A549 (cell line): Measurements from ENCODE around the gene IFT43. TPM values are rescaled to one million over a fixed set of nuclear protein-coding genes. Genes with fewer than 3 reads are reported as not detected.

ENCODE experiments used
- ATAC-seq, 2 experiments: fragments of 200-7000 bp in 1 of 2; fragments of >200 bp in 1 of 2; cut with Nextera tagmentation in 1 of 2; cut with Tn5 transposase in 1 of 2; 3 replicates each; pipeline versions ENCODE4 v1.8.0 to v1.9.1; 2018 to 2020; ENCODE audit warnings: mild to moderate bottlenecking in 1 of 2, moderate library complexity in 1 of 2
- CTCF ChIA-PET: fragments of 300-600 bp; sonication (Branson Sonifier 250); formaldehyde crosslinking; extraction: SDS; loops from one replicate; lab custom pipeline; 2021; ENCODE audit warnings: antibody characterized with exemption, inconsistent platforms; lab: Yijun Ruan, JAX
- POLR2A ChIA-PET: fragments of 350-600 bp; formaldehyde crosslinking; extraction: SDS; loops from one replicate; lab custom pipeline; 2021; ENCODE audit warnings: antibody characterized with exemption, inconsistent platforms; lab: Yijun Ruan, JAX
- DNase-seq, 2 experiments: peaks; one replicate each; pipeline versions ENCODE4 v3.0.0 to v3.0.0-alpha.2; 2011 to 2016; ENCODE audit warnings: low read depth in 1 of 2, low spot score in 1 of 2
- FAIRE-seq: peaks from 2 replicates; lab custom pipeline; 2011; peaks lifted over from hg19 to GRCh38; lab: Jason Lieb, UNC
- H3K27ac ChIP-seq, 2 experiments: fragments of >200 bp; sonication (Bioruptor Twin); formaldehyde crosslinking; 3 replicates each; pipeline ENCODE4 v1.5.1; 2016 to 2017
- H3K4me1 ChIP-seq: fragments of >200 bp; sonication (Bioruptor Twin); formaldehyde crosslinking; 3 replicates; pipeline ENCODE4 v1.6.1; 2016
- H3K4me2 ChIP-seq: fragments of >200 bp; sonication (Bioruptor Twin); formaldehyde crosslinking; 3 replicates; pipeline ENCODE4 v1.6.1; 2016
- H3K4me3 ChIP-seq: fragments of >200 bp; sonication (Bioruptor Twin); formaldehyde crosslinking; 3 replicates; pipeline ENCODE4 v1.5.1; 2016
- H3K9me3 ChIP-seq: fragments of >200 bp; sonication (Bioruptor Twin); formaldehyde crosslinking; 3 replicates; pipeline ENCODE4 v1.6.1; 2016
- BHLHE40 ChIP-seq: IDR thresholded peaks from 2 replicates; pipeline ENCODE4 v1.6.1; 2012; ENCODE audit warnings: low read depth, low read length, inconsistent platforms
- CBX2 ChIP-seq: fragments of 200-600 bp; sonication (generic); IDR thresholded peaks from 2 replicates; pipeline ENCODE4 v1.6.1; 2016; ENCODE audit warnings: low read depth, mild to moderate bottlenecking, borderline replicate concordance
- CBX8 ChIP-seq: fragments of 200-600 bp; sonication (generic); IDR thresholded peaks from 2 replicates; pipeline ENCODE4 v1.6.1; 2016
- EP300 ChIP-seq, 2 experiments: fragments of >200 bp; sonication (Bioruptor Twin); formaldehyde crosslinking; IDR thresholded peaks; 2 replicates in 1 of 2; 3 replicates in 1 of 2; pipeline ENCODE4 v1.6.1; 2016 to 2017
- ESRRA ChIP-seq: fragments of 150-350 bp; IDR thresholded peaks from 2 replicates; pipeline ENCODE4 v1.6.1; 2014; ENCODE audit warnings: mild to moderate bottlenecking, low read length, borderline replicate concordance
- FOSL2 ChIP-seq, 2 experiments: fragments of 450-650 bp in 1 of 2; fragments of >200 bp in 1 of 2; sonication (Bioruptor Twin) in 1 of 2; formaldehyde crosslinking; IDR thresholded peaks; 2 replicates each; pipeline versions ENCODE4 v1.5.0 to v1.6.1; 2016 to 2020; ENCODE audit warnings: mild to moderate bottlenecking in 1 of 2, moderate library complexity in 1 of 2
- FOXS1 ChIP-seq: fragments of 250-450 bp; sonication (Bioruptor Pico); IDR thresholded peaks from 2 replicates; pipeline ENCODE4 v1.5.0; 2020; ENCODE audit warnings: mild to moderate bottlenecking, moderate library complexity
- HDAC2 ChIP-seq: fragments of 200-600 bp; sonication (generic); IDR thresholded peaks from 2 replicates; pipeline ENCODE4 v1.6.1; 2016
- HEYL ChIP-seq: fragments of 250-450 bp; sonication (Bioruptor Pico); IDR thresholded peaks from 2 replicates; pipeline ENCODE4 v1.8.0; 2021; ENCODE audit warnings: mild to moderate bottlenecking, moderate library complexity
- HOXA7 ChIP-seq: fragments of 250-450 bp; sonication (Bioruptor Pico); IDR thresholded peaks from 2 replicates; pipeline ENCODE4 v1.5.0; 2020; ENCODE audit warnings: mild to moderate bottlenecking, moderate library complexity
- HOXB13 ChIP-seq: fragments of 250-450 bp; sonication (Bioruptor Pico); IDR thresholded peaks from 2 replicates; pipeline ENCODE4 v1.5.0; 2020; ENCODE audit warnings: low read depth, mild to moderate bottlenecking, moderate library complexity
- KDM1A ChIP-seq: fragments of 200-600 bp; sonication (generic); IDR thresholded peaks from 2 replicates; pipeline ENCODE4 v1.6.1; 2016; ENCODE audit warnings: low read depth, mild to moderate bottlenecking
- MYC ChIP-seq: IDR thresholded peaks from 2 replicates; pipeline ENCODE4 v1.6.1; 2012; ENCODE audit warnings: mild to moderate bottlenecking, inconsistent platforms, low read length, improper control_type of control experiment, borderline replicate concordance
- NFE2L2 ChIP-seq: fragments of 150-350 bp; conservative IDR thresholded peaks from 2 replicates; pipeline ENCODE4 v1.6.1; 2014; ENCODE audit warnings: low read length
- NPAS2 ChIP-seq: fragments of 250-450 bp; sonication (Bioruptor Pico); IDR thresholded peaks from 2 replicates; pipeline ENCODE4 v1.8.0; 2022; ENCODE audit warnings: mild to moderate bottlenecking, moderate library complexity, borderline replicate concordance
- PHF8 ChIP-seq: fragments of 200-600 bp; sonication (generic); IDR thresholded peaks from 2 replicates; pipeline ENCODE4 v1.6.1; 2016; ENCODE audit warnings: low read depth, mild to moderate bottlenecking, antibody characterized with exemption, moderate library complexity, borderline replicate concordance
- POLR2A ChIP-seq: IDR thresholded peaks from 2 replicates; pipeline ENCODE4 v1.6.1; 2012; ENCODE audit warnings: mild to moderate bottlenecking, low read length
- POLR2AphosphoS2 ChIP-seq: conservative IDR thresholded peaks from 2 replicates; pipeline ENCODE4 v1.6.1; 2012; ENCODE audit warnings: low read length, improper control_type of control experiment, inconsistent platforms
- RAD21 ChIP-seq, 2 experiments: fragments of >200 bp in 1 of 2; sonication (Bioruptor Twin) in 1 of 2; formaldehyde crosslinking in 1 of 2; IDR thresholded peaks in 1 of 2; conservative IDR thresholded peaks in 1 of 2; 2 replicates in 1 of 2; 3 replicates in 1 of 2; pipeline ENCODE4 v1.6.1; 2012 to 2018; ENCODE audit warnings: inconsistent platforms in 1 of 2
- RCOR1 ChIP-seq: fragments of 150-350 bp; IDR thresholded peaks from 2 replicates; pipeline ENCODE4 v1.6.1; 2014; ENCODE audit warnings: antibody characterized with exemption, low read length, low read depth
- RFX5 ChIP-seq: fragments of 450-650 bp; IDR thresholded peaks from 2 replicates; pipeline ENCODE4 v1.7.1; 2014; ENCODE audit warnings: antibody characterized with exemption, mild to moderate bottlenecking, moderate library complexity
- SREBF2 ChIP-seq: fragments of 450-650 bp; IDR thresholded peaks from 2 replicates; pipeline ENCODE4 v1.6.1; 2014; ENCODE audit warnings: mild to moderate bottlenecking, moderate library complexity
- TFCP2L1 ChIP-seq: fragments of 250-450 bp; sonication (Bioruptor Pico); IDR thresholded peaks from 2 replicates; pipeline ENCODE4 v1.5.0; 2021; ENCODE audit warnings: mild to moderate bottlenecking
- TP53 ChIP-seq: fragments of 250-450 bp; sonication (Bioruptor Pico); IDR thresholded peaks from 2 replicates; pipeline ENCODE4 v1.5.0; 2021; ENCODE audit warnings: mild to moderate bottlenecking, moderate library complexity
- ZFP36 ChIP-seq: fragments of 450-650 bp; IDR thresholded peaks from 2 replicates; pipeline ENCODE4 v1.6.1; 2014; ENCODE audit warnings: borderline replicate concordance; ENCODE audit not compliant: partially characterized antibody
- ZNF302 ChIP-seq: fragments of 250-450 bp; sonication (Bioruptor Pico); IDR thresholded peaks from 2 replicates; pipeline ENCODE4 v1.9.0; 2021; ENCODE audit warnings: inconsistent platforms, mild to moderate bottlenecking, moderate library complexity
- ZSCAN20 ChIP-seq: fragments of 250-450 bp; sonication (Bioruptor Pico); IDR thresholded peaks from 2 replicates; pipeline ENCODE4 v1.8.0; 2022; ENCODE audit warnings: mild to moderate bottlenecking, moderate library complexity
- WGBS: methylation state at CpG from one replicate; pipeline ENCODE4 v1.1.6; 2017; ENCODE audit errors: missing lambda C conversion rate; 5-methylcytosine and 5-hydroxymethylcytosine counted together
- polyA plus RNA-seq, 4 experiments: library from polyadenylated mRNA; depleted of rRNA in 3 of 4; stranded (reverse); fragments of >200 nt; fragmentation: RNase III in 1 of 4; extraction: RNeasy Plus Mini Kit Qiagen cat#74134 plus additional on column Dnase treatment in 1 of 4; gene quantifications; 2 replicates in 3 of 4; 3 replicates in 1 of 4; pipeline ENCODE4 v1.2.3, GENCODE V29; 2011 to 2017
- TF ChIP-seq, protein P1 (sequence below): fragments of 250-450 bp; sonication (Bioruptor Pico); IDR thresholded peaks from 2 replicates; pipeline ENCODE4 v1.5.0; 2021; ENCODE audit warnings: mild to moderate bottlenecking, moderate library complexity, borderline replicate concordance
- TF ChIP-seq, protein P2 (sequence below): IDR thresholded peaks from 2 replicates; pipeline ENCODE4 v1.6.1; 2012
- TF ChIP-seq, protein P3 (sequence below): fragments of >200 bp; sonication (Bioruptor Twin); formaldehyde crosslinking; IDR thresholded peaks from 3 replicates; pipeline ENCODE4 v1.5.1; 2016
- TF ChIP-seq, protein P4 (sequence below): fragments of >200 bp; sonication (Bioruptor Twin); formaldehyde crosslinking; IDR thresholded peaks from 3 replicates; pipeline ENCODE4 v1.6.1; 2016
- TF ChIP-seq, protein P5 (sequence below): IDR thresholded peaks from 2 replicates; pipeline ENCODE4 v1.6.1; 2012
- TF ChIP-seq, protein P6 (sequence below): IDR thresholded peaks from 2 replicates; pipeline ENCODE4 v1.6.1; 2012; ENCODE audit warnings: low read depth, borderline replicate concordance

The IFT43 gene
- polyA plus RNA-seq, 2 of the 4 experiments (the other 2 are of a cell fraction) = 46.4 to 49.4 TPM

DNA sequence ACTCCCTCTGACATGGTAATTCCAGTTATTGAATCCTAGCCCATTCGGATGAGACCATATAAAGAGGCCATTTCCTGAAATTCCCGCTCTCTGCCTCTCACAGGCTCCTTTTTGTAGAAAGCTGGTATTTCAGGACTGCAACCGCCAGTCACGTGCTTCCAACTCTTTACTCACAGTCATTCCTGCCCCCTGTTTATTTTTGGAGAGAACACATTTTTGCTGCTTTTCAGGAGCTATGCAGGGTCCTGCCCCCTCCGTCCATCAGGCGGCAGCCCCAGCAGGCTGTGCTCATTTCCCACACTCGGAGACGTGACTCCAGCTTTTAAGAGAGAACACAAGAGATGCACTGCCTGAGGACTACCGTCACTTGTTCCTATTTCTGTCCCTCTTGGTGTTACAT is 26.8 kb downstream of the IFT43 start:
- ATAC-seq (no peak), FAIRE-seq (no peak)
- no peaks in the 10 kb centered on the region for H3K9me3 ChIP-seq
- TF ChIP-seq ESRRA (no peak), CBX2 (no peak), TFCP2L1 (CRISPR knock-in tag) (no peak), HDAC2 (no peak), ZNF302 (CRISPR knock-in tag) (no peak), RCOR1 (no peak), NPAS2 (CRISPR knock-in tag) (no peak), HEYL (no peak), MYC (no peak), PHF8 (no peak), NFE2L2 (no peak), BHLHE40 (no peak), ZFP36 (no peak), POLR2A (no peak), TP53 (CRISPR knock-in tag) (no peak), EP300 (IDR thresholded peaks at IDR 0.05) (no peak), HOXB13 (CRISPR knock-in tag) (no peak)
- TF ChIP-seq, protein P1, sequence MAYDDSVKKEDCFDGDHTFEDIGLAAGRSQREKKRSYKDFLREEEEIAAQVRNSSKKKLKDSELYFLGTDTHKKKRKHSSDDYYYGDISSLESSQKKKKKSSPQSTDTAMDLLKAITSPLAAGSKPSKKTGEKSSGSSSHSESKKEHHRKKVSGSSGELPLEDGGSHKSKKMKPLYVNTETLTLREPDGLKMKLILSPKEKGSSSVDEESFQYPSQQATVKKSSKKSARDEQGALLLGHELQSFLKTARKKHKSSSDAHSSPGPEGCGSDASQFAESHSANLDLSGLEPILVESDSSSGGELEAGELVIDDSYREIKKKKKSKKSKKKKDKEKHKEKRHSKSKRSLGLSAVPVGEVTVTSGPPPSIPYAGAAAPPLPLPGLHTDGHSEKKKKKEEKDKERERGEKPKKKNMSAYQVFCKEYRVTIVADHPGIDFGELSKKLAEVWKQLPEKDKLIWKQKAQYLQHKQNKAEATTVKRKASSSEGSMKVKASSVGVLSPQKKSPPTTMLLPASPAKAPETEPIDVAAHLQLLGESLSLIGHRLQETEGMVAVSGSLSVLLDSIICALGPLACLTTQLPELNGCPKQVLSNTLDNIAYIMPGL (CRISPR knock-in tag) = no peak
- TF ChIP-seq, protein P2, sequence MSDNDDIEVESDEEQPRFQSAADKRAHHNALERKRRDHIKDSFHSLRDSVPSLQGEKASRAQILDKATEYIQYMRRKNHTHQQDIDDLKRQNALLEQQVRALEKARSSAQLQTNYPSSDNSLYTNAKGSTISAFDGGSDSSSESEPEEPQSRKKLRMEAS = no peak
- TF ChIP-seq, all 56 proteins: peak for 0
- Histone ChIP-seq H3K27ac (no peak overlapping the region), H3K4me1 (no peaks in the 10 kb centered on the region), H3K4me2 (no peak overlapping the region), H3K4me3 (no peak overlapping the region)
- DNase-seq = no peak
- whole genome bisulfite sequencing = 96% methylated on average over 9 of the region's 9 CpGs
- POLR2A ChIA-PET = no interaction called here
- CTCF ChIA-PET = interaction anchor here (0.6 to 1.4 kb wide), 4 partner anchors 43 to 1803 kb away, joined by 3 to 6 read pairs (median 3); no protein-coding TSS in a partner anchor

DNA sequence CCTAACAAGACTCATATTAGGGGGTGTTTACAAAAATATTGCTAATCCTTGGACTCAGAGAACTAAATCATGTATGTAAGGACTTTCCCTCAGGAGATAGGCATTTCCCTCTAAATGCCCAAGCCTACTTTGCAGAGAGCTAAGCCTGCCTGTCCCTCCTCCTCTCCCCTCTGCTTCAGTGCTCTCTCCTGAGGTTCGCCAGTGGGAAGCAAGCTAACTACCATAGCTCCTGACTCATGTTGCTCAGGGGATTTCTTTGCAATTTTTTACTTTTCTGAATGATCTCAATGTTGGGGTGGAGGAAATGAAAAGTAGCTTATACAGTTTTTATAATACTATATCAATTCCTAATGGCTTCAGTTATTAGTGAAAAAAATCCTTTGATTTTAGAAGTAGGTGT is 29.6 kb downstream of the IFT43 start:
- 95% methylated on average over 1 of the region's 1 CpG for WGBS
- CTCF ChIA-PET = interaction anchor here (1.9 kb wide), 1 partner anchor 35 kb away, joined by 4 read pairs; no protein-coding TSS in a partner anchor

More for the DNA sequence above, 29.6 kb downstream of the IFT43 start:
- Histone ChIP-seq H3K4me3 (no peak overlapping the region), H3K27ac (no peak overlapping the region), H3K4me1 (no peaks in the 10 kb centered on the region), H3K9me3 (peaks cover 12% of the 10 kb centered on the region), H3K4me2 (no peak overlapping the region)
- FAIRE-seq (no peak), DNase-seq (no peak), ATAC-seq (no peak)
- TF ChIP-seq, protein P3, sequence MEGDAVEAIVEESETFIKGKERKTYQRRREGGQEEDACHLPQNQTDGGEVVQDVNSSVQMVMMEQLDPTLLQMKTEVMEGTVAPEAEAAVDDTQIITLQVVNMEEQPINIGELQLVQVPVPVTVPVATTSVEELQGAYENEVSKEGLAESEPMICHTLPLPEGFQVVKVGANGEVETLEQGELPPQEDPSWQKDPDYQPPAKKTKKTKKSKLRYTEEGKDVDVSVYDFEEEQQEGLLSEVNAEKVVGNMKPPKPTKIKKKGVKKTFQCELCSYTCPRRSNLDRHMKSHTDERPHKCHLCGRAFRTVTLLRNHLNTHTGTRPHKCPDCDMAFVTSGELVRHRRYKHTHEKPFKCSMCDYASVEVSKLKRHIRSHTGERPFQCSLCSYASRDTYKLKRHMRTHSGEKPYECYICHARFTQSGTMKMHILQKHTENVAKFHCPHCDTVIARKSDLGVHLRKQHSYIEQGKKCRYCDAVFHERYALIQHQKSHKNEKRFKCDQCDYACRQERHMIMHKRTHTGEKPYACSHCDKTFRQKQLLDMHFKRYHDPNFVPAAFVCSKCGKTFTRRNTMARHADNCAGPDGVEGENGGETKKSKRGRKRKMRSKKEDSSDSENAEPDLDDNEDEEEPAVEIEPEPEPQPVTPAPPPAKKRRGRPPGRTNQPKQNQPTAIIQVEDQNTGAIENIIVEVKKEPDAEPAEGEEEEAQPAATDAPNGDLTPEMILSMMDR = no peak
- TF ChIP-seq HOXA7 (CRISPR knock-in tag) = no peak
- no peak for TF ChIP-seq PHF8
- TF ChIP-seq RAD21 (conservative IDR thresholded peaks at IDR 0.05 in 1 of 2, IDR thresholded peaks at IDR 0.05 in 1 of 2) = no peak
- TF ChIP-seq ESRRA = no peak
- no peak for TF ChIP-seq FOXS1
- TF ChIP-seq RFX5 = no peak
- TF ChIP-seq FOSL2 (IDR thresholded peaks at IDR 0.05) = no peak
- TF ChIP-seq FOSL2 (CRISPR knock-in tag; IDR thresholded peaks at IDR 0.05) = no peak
- TF ChIP-seq TFCP2L1 (CRISPR knock-in tag) = no peak
- TF ChIP-seq ZSCAN20 = no peak
- no peak for TF ChIP-seq SREBF2
- TF ChIP-seq, protein P4, sequence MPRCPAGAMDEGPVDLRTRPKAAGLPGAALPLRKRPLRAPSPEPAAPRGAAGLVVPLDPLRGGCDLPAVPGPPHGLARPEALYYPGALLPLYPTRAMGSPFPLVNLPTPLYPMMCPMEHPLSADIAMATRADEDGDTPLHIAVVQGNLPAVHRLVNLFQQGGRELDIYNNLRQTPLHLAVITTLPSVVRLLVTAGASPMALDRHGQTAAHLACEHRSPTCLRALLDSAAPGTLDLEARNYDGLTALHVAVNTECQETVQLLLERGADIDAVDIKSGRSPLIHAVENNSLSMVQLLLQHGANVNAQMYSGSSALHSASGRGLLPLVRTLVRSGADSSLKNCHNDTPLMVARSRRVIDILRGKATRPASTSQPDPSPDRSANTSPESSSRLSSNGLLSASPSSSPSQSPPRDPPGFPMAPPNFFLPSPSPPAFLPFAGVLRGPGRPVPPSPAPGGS = no peak
- no peak for TF ChIP-seq CBX8
- TF ChIP-seq NPAS2 (CRISPR knock-in tag) = no peak
- TF ChIP-seq POLR2AphosphoS2 = no peak
- TF ChIP-seq BHLHE40 = no peak
- TF ChIP-seq, protein P5, sequence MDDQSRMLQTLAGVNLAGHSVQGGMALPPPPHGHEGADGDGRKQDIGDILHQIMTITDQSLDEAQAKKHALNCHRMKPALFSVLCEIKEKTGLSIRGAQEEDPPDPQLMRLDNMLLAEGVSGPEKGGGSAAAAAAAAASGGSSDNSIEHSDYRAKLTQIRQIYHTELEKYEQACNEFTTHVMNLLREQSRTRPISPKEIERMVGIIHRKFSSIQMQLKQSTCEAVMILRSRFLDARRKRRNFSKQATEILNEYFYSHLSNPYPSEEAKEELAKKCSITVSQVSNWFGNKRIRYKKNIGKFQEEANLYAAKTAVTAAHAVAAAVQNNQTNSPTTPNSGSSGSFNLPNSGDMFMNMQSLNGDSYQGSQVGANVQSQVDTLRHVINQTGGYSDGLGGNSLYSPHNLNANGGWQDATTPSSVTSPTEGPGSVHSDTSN = no peak
- TF ChIP-seq, protein P6, sequence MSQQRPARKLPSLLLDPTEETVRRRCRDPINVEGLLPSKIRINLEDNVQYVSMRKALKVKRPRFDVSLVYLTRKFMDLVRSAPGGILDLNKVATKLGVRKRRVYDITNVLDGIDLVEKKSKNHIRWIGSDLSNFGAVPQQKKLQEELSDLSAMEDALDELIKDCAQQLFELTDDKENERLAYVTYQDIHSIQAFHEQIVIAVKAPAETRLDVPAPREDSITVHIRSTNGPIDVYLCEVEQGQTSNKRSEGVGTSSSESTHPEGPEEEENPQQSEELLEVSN = no peak
- no peak for TF ChIP-seq KDM1A
- TF ChIP-seq EP300 (IDR thresholded peaks at IDR 0.05) = no peak
- POLR2A ChIA-PET = interaction anchor here (0.5 to 0.6 kb wide), 2 partner anchors 23 to 493 kb away, joined by 3 to 4 read pairs; no protein-coding TSS in a partner anchor
